Fibroblast of lung (primary cell): ENCODE results near the gene PRPS1L1. TPM values are rescaled to one million over a fixed set of nuclear protein-coding genes. Genes with fewer than 3 reads are reported as not detected.

Source experiments
- DNase-seq, 2 donors: peaks; one replicate each; pipeline versions ENCODE4 v3.0.0 to v3.0.0-alpha.2; 2010; ENCODE audit warnings: low read depth in 2 of 2
- H2AFZ ChIP-seq: 2 replicates; pipeline ENCODE4 v1.5.1; 2012; ENCODE audit warnings: low read length, control low read depth, inconsistent platforms
- H3K27ac ChIP-seq: 2 replicates; pipeline ENCODE4 v1.5.1; 2011; ENCODE audit warnings: low read length, control low read depth; ENCODE audit not compliant: insufficient read depth
- H3K27me3 ChIP-seq: 2 replicates; pipeline ENCODE4 v1.5.1; 2011; ENCODE audit warnings: mild to moderate bottlenecking, low read length; ENCODE audit not compliant: control insufficient read depth, insufficient read depth
- H3K36me3 ChIP-seq: 2 replicates; pipeline ENCODE4 v1.5.1; 2011; ENCODE audit warnings: low read length; ENCODE audit not compliant: control insufficient read depth, insufficient read depth
- H3K4me1 ChIP-seq: 2 replicates; pipeline ENCODE4 v1.5.1; 2011; ENCODE audit warnings: low read length; ENCODE audit not compliant: control insufficient read depth, insufficient read depth; ENCODE audit errors: extremely low read depth
- H3K4me2 ChIP-seq: 2 replicates; pipeline ENCODE4 v1.5.1; 2011; ENCODE audit warnings: low read length, control low read depth; ENCODE audit not compliant: insufficient read depth; ENCODE audit errors: extremely low read depth
- H3K4me3 ChIP-seq, 4 experiments: fragments of 200-600 bp in 1 of 4; sonication (generic) in 1 of 4; replicated peaks in 1 of 4; 2 replicates each; pipeline ENCODE4 v1.5.1; 2011 to 2016; ENCODE audit warnings: low read length in 4 of 4, low read depth in 3 of 4, mild to moderate bottlenecking in 3 of 4, control low read depth in 2 of 4, inconsistent platforms in 1 of 4, mixed read lengths in 1 of 4; ENCODE audit not compliant: insufficient read depth in 1 of 4; ENCODE audit errors: control extremely low read depth in 1 of 4
- H3K79me2 ChIP-seq: 2 replicates; pipeline ENCODE4 v1.5.1; 2012; ENCODE audit warnings: mild to moderate bottlenecking, low read length, inconsistent platforms; ENCODE audit not compliant: control insufficient read depth, insufficient read depth
- H3K9ac ChIP-seq: 2 replicates; pipeline ENCODE4 v1.5.1; 2011; ENCODE audit warnings: mild to moderate bottlenecking, low read length, control low read depth; ENCODE audit not compliant: insufficient read depth
- H3K9me3 ChIP-seq: 2 replicates; pipeline ENCODE4 v1.5.1; 2012; ENCODE audit warnings: low read depth, low read length; ENCODE audit not compliant: control insufficient read depth, insufficient read depth
- H4K20me1 ChIP-seq: 2 replicates; pipeline ENCODE4 v1.5.1; 2011; ENCODE audit warnings: low read length; ENCODE audit not compliant: control insufficient read depth, insufficient read depth; ENCODE audit errors: extremely low read depth
- CTCF ChIP-seq, 2 donors: IDR thresholded peaks in 1 of 2; conservative IDR thresholded peaks in 1 of 2; 1 replicate in 1 of 2; 2 replicates in 1 of 2; pipeline ENCODE4 v1.5.1; 2011 to 2012; ENCODE audit warnings: low read length in 2 of 2, control low read depth in 1 of 2, inconsistent platforms in 1 of 2, low read depth in 1 of 2, mild to moderate bottlenecking in 1 of 2
- EZH2 ChIP-seq: IDR thresholded peaks from 2 replicates; pipeline ENCODE4 v1.5.1; 2012; ENCODE audit warnings: low read length, control low read depth, mild to moderate bottlenecking; ENCODE audit errors: missing control alignments
- polyA plus RNA-seq, 2 donors: library from polyadenylated mRNA; depleted of rRNA in 1 of 2; stranded (reverse) in 1 of 2; unstranded in 1 of 2; fragments of >200 nt; gene quantifications; 2 replicates each; pipeline ENCODE4 v1.2.1, GENCODE V29; 2011 to 2012; ENCODE audit warnings: missing spikeins in 1 of 2
- total RNA-seq: library from RNA; depleted of rRNA; stranded (reverse); fragments of >200 nt; gene quantifications from 2 replicates; pipeline ENCODE4 v1.2.1, GENCODE V29; 2014

The PRPS1L1 gene
- total and polyA plus RNA-seq, 2 donors (not counting 1 experiment from before 2014, with no cell fraction given): not detected

DNA sequence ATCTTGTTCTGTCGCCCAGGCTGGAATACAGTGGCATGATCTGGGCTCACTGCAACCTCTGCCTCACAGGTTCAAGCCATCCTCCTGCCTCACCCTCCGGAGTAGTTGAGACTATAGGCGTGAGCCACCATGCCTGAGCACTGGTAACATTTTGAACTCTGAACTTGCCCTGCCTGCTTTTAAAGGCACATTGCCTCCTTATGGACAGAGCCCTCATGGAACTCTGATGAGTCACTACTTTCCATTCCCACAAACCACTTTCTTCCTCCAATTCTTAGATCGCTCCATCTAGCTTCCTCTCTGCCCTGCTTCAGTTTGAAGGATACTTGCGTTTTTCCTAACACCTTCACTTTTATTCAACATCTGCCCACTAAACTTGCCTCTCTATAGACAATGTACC lies 38.1 kb downstream of the PRPS1L1 start:
- H3K27ac ChIP-seq: no peak overlapping the region
- DNase-seq: peak; percentile 17 to 59
- no peaks in the 10 kb centered on the region for H4K20me1 ChIP-seq
- H3K9me3 ChIP-seq: no peaks in the 10 kb centered on the region
- peaks cover 6% of the 10 kb centered on the region for H3K4me1 ChIP-seq
- H3K27me3 ChIP-seq: no peaks in the 10 kb centered on the region
- H3K4me3 ChIP-seq: no peak overlapping the region
- no peak overlapping the region for H3K4me2 ChIP-seq
- no peak overlapping the region for H3K9ac ChIP-seq
- H3K79me2 ChIP-seq: no peaks in the 10 kb centered on the region
- H3K36me3 ChIP-seq: no peaks in the 10 kb centered on the region
- H2AFZ ChIP-seq: no peak overlapping the region
- TF ChIP-seq EZH2 (no peak), CTCF (conservative IDR thresholded peaks at IDR 0.05 in 1 of 2, IDR thresholded peaks at IDR 0.05 in 1 of 2; ENCODE audit: low read depth in 1 of 2, low read length in 2 of 2) (no peak)

DNA sequence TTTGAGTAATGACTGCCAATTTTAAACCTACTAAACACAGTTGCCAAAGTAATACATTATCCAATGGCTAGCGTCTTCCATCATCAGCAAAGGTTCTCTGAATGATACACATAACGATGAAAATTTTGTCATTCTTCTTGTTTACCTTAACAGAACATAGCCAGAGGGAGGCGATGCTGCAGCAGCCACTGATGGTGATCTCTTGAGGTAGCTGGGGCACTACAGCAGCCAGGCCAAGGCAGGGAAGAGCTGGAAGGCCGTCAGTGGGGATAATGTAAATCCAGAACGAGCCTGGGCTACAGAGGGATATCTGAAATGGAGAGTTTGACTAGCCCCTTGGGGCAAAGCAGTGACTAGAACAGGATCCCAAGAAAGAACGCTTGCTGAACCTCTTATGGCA lies 38.8 kb downstream of the PRPS1L1 start:
- H3K79me2 ChIP-seq: no peaks in the 10 kb centered on the region
- no peaks in the 10 kb centered on the region for H3K27me3 ChIP-seq
- no peak overlapping the region for H3K27ac ChIP-seq
- H4K20me1 ChIP-seq: no peaks in the 10 kb centered on the region
- H3K9me3 ChIP-seq: no peaks in the 10 kb centered on the region
- H3K36me3 ChIP-seq: no peaks in the 10 kb centered on the region
- no peak overlapping the region for H3K9ac ChIP-seq
- DNase-seq: no peak
- no peak overlapping the region for H3K4me3 ChIP-seq
- TF ChIP-seq CTCF (conservative IDR thresholded peaks at IDR 0.05 in 1 of 2, IDR thresholded peaks at IDR 0.05 in 1 of 2; ENCODE audit: low read depth in 1 of 2, low read length in 2 of 2) (no peak), EZH2 (no peak)
- no peak overlapping the region for H3K4me2 ChIP-seq
- peaks cover 6% of the 10 kb centered on the region for H3K4me1 ChIP-seq
- H2AFZ ChIP-seq: no peak overlapping the region

GRCh38 chr7:17988141-17988540 lies 39.5 kb downstream of the PRPS1L1 start:
- no peak overlapping the region for H3K4me3 ChIP-seq
- no peak for TF ChIP-seq EZH2
- TF ChIP-seq CTCF (conservative IDR thresholded peaks at IDR 0.05 in 1 of 2, IDR thresholded peaks at IDR 0.05 in 1 of 2; ENCODE audit: low read depth in 1 of 2, low read length in 2 of 2): no peak

More at GRCh38 chr7:17988141-17988540, 39.5 kb downstream of the PRPS1L1 start:
- Histone ChIP-seq H3K79me2 (no peaks in the 10 kb centered on the region), H3K27ac (no peak overlapping the region), H4K20me1 (no peaks in the 10 kb centered on the region), H2AFZ (no peak overlapping the region), H3K36me3 (no peaks in the 10 kb centered on the region), H3K9ac (no peak overlapping the region), H3K27me3 (no peaks in the 10 kb centered on the region), H3K4me1 (peaks cover 6% of the 10 kb centered on the region), H3K9me3 (no peaks in the 10 kb centered on the region), H3K4me2 (no peak overlapping the region)
- DNase-seq: no peak
